A549 (cell line): ENCODE measurements around the gene ARID1B.

Source experiments
- JUN ChIP-seq, 2 experiments: fragments of >200 bp; sonication (Bioruptor Twin); formaldehyde crosslinking; IDR thresholded peaks; 2 replicates in 1 of 2; 3 replicates in 1 of 2; pipeline ENCODE4 v1.6.1; 2016 to 2017
- POLR2A ChIP-seq: IDR thresholded peaks from 2 replicates; pipeline ENCODE4 v1.6.1; 2012; ENCODE audit warnings: mild to moderate bottlenecking, low read length
- TF ChIP-seq, protein P1 (sequence below): fragments of >200 bp; sonication (Bioruptor Twin); formaldehyde crosslinking; IDR thresholded peaks from 3 replicates; pipeline ENCODE4 v1.6.1; 2016
- TF ChIP-seq, protein P2 (sequence below): fragments of >200 bp; sonication (Bioruptor Twin); formaldehyde crosslinking; IDR thresholded peaks from 3 replicates; pipeline ENCODE4 v1.5.1; 2016

DNA sequence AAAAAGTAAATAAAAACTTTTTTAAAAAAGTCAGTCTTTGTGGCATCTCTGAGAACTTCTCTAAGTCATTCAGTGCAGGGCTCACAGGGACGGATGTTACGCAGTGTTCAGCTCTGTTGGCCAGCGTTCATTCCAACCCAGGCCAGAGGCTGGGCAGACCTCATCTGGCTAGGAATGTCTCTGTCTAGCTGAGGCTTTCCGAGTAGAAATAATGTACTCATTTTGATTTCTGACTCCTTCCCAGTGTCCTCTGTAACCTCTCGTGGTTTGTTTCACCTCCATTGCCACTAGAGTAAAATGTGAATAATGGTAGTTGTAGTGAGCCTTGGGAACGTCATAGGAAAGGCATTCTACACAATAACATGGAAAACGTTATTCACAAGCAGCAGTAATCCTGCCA, 411.0 kb downstream of the ARID1B start:
- TF ChIP-seq, protein P1, sequence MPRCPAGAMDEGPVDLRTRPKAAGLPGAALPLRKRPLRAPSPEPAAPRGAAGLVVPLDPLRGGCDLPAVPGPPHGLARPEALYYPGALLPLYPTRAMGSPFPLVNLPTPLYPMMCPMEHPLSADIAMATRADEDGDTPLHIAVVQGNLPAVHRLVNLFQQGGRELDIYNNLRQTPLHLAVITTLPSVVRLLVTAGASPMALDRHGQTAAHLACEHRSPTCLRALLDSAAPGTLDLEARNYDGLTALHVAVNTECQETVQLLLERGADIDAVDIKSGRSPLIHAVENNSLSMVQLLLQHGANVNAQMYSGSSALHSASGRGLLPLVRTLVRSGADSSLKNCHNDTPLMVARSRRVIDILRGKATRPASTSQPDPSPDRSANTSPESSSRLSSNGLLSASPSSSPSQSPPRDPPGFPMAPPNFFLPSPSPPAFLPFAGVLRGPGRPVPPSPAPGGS = no peak
- TF ChIP-seq POLR2A = no peak
- TF ChIP-seq JUN (IDR thresholded peaks at IDR 0.05) = no peak
- TF ChIP-seq, protein P2, sequence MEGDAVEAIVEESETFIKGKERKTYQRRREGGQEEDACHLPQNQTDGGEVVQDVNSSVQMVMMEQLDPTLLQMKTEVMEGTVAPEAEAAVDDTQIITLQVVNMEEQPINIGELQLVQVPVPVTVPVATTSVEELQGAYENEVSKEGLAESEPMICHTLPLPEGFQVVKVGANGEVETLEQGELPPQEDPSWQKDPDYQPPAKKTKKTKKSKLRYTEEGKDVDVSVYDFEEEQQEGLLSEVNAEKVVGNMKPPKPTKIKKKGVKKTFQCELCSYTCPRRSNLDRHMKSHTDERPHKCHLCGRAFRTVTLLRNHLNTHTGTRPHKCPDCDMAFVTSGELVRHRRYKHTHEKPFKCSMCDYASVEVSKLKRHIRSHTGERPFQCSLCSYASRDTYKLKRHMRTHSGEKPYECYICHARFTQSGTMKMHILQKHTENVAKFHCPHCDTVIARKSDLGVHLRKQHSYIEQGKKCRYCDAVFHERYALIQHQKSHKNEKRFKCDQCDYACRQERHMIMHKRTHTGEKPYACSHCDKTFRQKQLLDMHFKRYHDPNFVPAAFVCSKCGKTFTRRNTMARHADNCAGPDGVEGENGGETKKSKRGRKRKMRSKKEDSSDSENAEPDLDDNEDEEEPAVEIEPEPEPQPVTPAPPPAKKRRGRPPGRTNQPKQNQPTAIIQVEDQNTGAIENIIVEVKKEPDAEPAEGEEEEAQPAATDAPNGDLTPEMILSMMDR = no peak
